ENCODE results near the gene DNAH14.
"Not testable (repeated sequence)": the region's sequence is repeated elsewhere in the genome, so short reads cannot be mapped to it uniquely, and the experiment has no call there.

The DNAH14 gene

GRCh38 chr1:224922404-224923164 lies 6.9 kb upstream of the DNAH14 start:
- Histone ChIP-seq H3K4me3 (ENCODE audit: low read depth, low read length) (no peak overlapping the region), H3K9ac (ENCODE audit: low read depth, low read length) (no peak overlapping the region), H3K36me3 (ENCODE audit: control insufficient read depth, insufficient read depth, low read length) (no peaks in the 10 kb centered on the region), H3K27ac (ENCODE audit: low read depth, low read length) (no peak overlapping the region), H3K9me3 (ENCODE audit: control insufficient read depth, insufficient read depth, low read length) (no peaks in the 10 kb centered on the region), H3K27me3 (ENCODE audit: control insufficient read depth, insufficient read depth, low read length) (no peaks in the 10 kb centered on the region), H3K4me1 (ENCODE audit: control insufficient read depth, insufficient read depth, low read length) (no peaks in the 10 kb centered on the region)

GRCh38 chr1:224923726-224924125 lies 5.7 kb upstream of the DNAH14 start:
- H3K27ac ChIP-seq (ENCODE audit: low read depth, low read length) = no peak overlapping the region
- H3K27me3 ChIP-seq (ENCODE audit: control insufficient read depth, insufficient read depth, low read length) = 0 out of 2 replicates have a peak, but pooled peaks cover 4% of the 10 kb centered on the region
- no peak overlapping the region for H3K9ac ChIP-seq (ENCODE audit: low read depth, low read length)
- no peaks in the 10 kb centered on the region for H3K36me3 ChIP-seq (ENCODE audit: control insufficient read depth, insufficient read depth, low read length)
- H3K4me1 ChIP-seq (ENCODE audit: control insufficient read depth, insufficient read depth, low read length) = no peaks in the 10 kb centered on the region
- H3K4me3 ChIP-seq (ENCODE audit: low read depth, low read length) = no peak overlapping the region
- H3K9me3 ChIP-seq (ENCODE audit: control insufficient read depth, insufficient read depth, low read length) = no peaks in the 10 kb centered on the region

- H3K4me1 ChIP-seq (ENCODE audit: control insufficient read depth, insufficient read depth, low read length); H3K27me3 ChIP-seq (ENCODE audit: control insufficient read depth, insufficient read depth, low read length): not testable (repeated sequence)
These were observed 1.8 kb upstream of the DNAH14 start for GRCh38 chr1:224927631-224928030.

DNA sequence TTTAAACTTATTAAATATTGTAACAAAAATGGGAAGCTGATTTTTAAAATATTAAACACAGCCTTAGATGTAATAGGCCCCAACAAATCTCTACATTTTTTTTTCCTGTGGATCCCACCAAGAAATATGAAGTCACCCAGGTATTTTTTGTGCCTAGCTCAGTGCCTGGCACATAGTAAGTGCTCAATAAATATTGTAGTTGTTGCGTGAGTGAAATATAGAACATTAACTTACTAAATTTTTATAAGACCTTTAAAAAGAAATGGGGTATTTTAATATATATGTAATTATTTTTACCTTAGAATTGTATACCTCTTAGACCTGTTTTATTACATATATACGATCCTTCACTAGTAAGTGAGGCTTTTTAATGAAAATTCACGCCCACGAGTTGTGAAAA lies 569 bp upstream of the DNAH14 start:
- Histone ChIP-seq H3K9ac (ENCODE audit: low read depth, low read length) (no peak overlapping the region), H3K36me3 (ENCODE audit: control insufficient read depth, insufficient read depth, low read length) (no peaks in the 10 kb centered on the region; the same call in 1 of the 2 replicates), H3K4me3 (ENCODE audit: low read depth, low read length) (peak overlapping the region; percentile 72), H3K9me3 (ENCODE audit: control insufficient read depth, insufficient read depth, low read length) (peaks cover 24% of the 10 kb centered on the region), H3K27me3 (ENCODE audit: control insufficient read depth, insufficient read depth, low read length) (0 out of 2 replicates have a peak, but pooled peaks cover 4% of the 10 kb centered on the region), H3K27ac (ENCODE audit: low read depth, low read length) (no peak overlapping the region), H3K4me1 (ENCODE audit: control insufficient read depth, insufficient read depth, low read length) (no peaks in the 10 kb centered on the region)

More at GRCh38 chr1:224927631-224928030, 1.8 kb upstream of the DNAH14 start:
- H3K9me3 ChIP-seq (ENCODE audit: control insufficient read depth, insufficient read depth, low read length) = peaks cover 12% of the 10 kb centered on the region
- not testable (repeated sequence) for H3K36me3 ChIP-seq (ENCODE audit: control insufficient read depth, insufficient read depth, low read length); H3K9ac ChIP-seq (ENCODE audit: low read depth, low read length); H3K27ac ChIP-seq (ENCODE audit: low read depth, low read length); H3K4me3 ChIP-seq (ENCODE audit: low read depth, low read length)

- no peak overlapping the region for H3K27ac ChIP-seq (ENCODE audit: low read depth, low read length)
- H3K9ac ChIP-seq (ENCODE audit: low read depth, low read length) = no peak overlapping the region
- no peaks in the 10 kb centered on the region; the same call in 1 of the 2 replicates for H3K36me3 ChIP-seq (ENCODE audit: control insufficient read depth, insufficient read depth, low read length)
- 0 out of 2 replicates have a peak, but pooled peaks cover 4% of the 10 kb centered on the region for H3K27me3 ChIP-seq (ENCODE audit: control insufficient read depth, insufficient read depth, low read length)
- H3K9me3 ChIP-seq (ENCODE audit: control insufficient read depth, insufficient read depth, low read length) = peaks cover 40% of the 10 kb centered on the region
- no peaks in the 10 kb centered on the region for H3K4me1 ChIP-seq (ENCODE audit: control insufficient read depth, insufficient read depth, low read length)
- no peak overlapping the region for H3K4me3 ChIP-seq (ENCODE audit: low read depth, low read length)
These were observed 2.1 kb downstream of the DNAH14 start for GRCh38 chr1:224931605-224932004.

DNA sequence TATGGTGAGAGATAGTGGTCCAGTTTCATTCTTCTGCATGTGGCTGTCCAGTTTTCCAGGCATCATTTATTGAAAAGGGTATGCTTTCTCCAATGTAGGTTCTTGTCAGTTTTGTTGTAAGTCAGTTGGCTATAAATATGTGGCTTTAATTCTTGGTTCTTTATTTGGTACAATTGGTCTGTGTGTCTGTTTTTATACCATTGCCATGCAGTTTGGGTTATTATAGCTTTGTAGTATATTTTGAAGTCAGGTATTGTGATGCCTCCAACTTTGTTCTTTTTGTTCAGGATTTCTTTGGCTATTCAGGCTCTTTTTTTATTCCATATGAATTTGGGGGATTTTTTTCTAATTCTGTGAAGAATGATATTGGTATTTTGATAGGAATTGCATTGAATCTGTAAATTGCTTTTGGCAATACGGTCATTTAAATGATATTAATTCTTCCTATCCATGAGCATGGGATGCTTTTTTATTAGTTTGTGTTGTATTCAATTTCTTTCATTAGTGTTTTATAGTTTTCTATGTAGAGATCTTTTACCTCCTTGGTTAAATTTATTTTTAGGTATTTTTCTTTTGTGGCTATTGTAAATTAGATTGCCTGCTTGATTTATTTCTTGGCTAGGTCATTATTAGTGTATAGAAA lies 3.3 kb downstream of the DNAH14 start:
- 0 out of 2 replicates have a peak, but pooled peaks cover 4% of the 10 kb centered on the region for H3K27me3 ChIP-seq (ENCODE audit: control insufficient read depth, insufficient read depth, low read length)
- H3K4me1 ChIP-seq (ENCODE audit: control insufficient read depth, insufficient read depth, low read length) = no peaks in the 10 kb centered on the region
- no peak overlapping the region for H3K27ac ChIP-seq (ENCODE audit: low read depth, low read length)
- H3K36me3 ChIP-seq (ENCODE audit: control insufficient read depth, insufficient read depth, low read length) = no peaks in the 10 kb centered on the region; the same call in 1 of the 2 replicates
- no peak overlapping the region for H3K4me3 ChIP-seq (ENCODE audit: low read depth, low read length)
- no peak overlapping the region for H3K9ac ChIP-seq (ENCODE audit: low read depth, low read length)
- peaks cover 49% of the 10 kb centered on the region for H3K9me3 ChIP-seq (ENCODE audit: control insufficient read depth, insufficient read depth, low read length)

GRCh38 chr1:224933584-224933983 lies 4.1 kb downstream of the DNAH14 start:
- peaks cover 56% of the 10 kb centered on the region for H3K9me3 ChIP-seq (ENCODE audit: control insufficient read depth, insufficient read depth, low read length)

GRCh38 chr1:224938652-224939051 lies 9.2 kb downstream of the DNAH14 start:
- no peak overlapping the region for H3K9ac ChIP-seq (ENCODE audit: low read depth, low read length)
- no peaks in the 10 kb centered on the region for H3K4me1 ChIP-seq (ENCODE audit: control insufficient read depth, insufficient read depth, low read length)
- H3K36me3 ChIP-seq (ENCODE audit: control insufficient read depth, insufficient read depth, low read length) = no peaks in the 10 kb centered on the region
- H3K4me3 ChIP-seq (ENCODE audit: low read depth, low read length) = no peak overlapping the region
- no peak overlapping the region for H3K27ac ChIP-seq (ENCODE audit: low read depth, low read length)
- H3K9me3 ChIP-seq (ENCODE audit: control insufficient read depth, insufficient read depth, low read length) = peaks cover 42% of the 10 kb centered on the region
- H3K27me3 ChIP-seq (ENCODE audit: control insufficient read depth, insufficient read depth, low read length) = no peaks in the 10 kb centered on the region

More at GRCh38 chr1:224933584-224933983, 4.1 kb downstream of the DNAH14 start:
- Histone ChIP-seq H3K27me3 (ENCODE audit: control insufficient read depth, insufficient read depth, low read length) (0 out of 2 replicates have a peak, but pooled peaks cover 2% of the 10 kb centered on the region), H3K4me1 (ENCODE audit: control insufficient read depth, insufficient read depth, low read length) (no peaks in the 10 kb centered on the region), H3K9ac (ENCODE audit: low read depth, low read length) (no peak overlapping the region), H3K36me3 (ENCODE audit: control insufficient read depth, insufficient read depth, low read length) (no peaks in the 10 kb centered on the region; the same call in 1 of the 2 replicates), H3K27ac (ENCODE audit: low read depth, low read length) (no peak overlapping the region), H3K4me3 (ENCODE audit: low read depth, low read length) (no peak overlapping the region)

- no peaks in the 10 kb centered on the region for H3K27me3 ChIP-seq (ENCODE audit: control insufficient read depth, insufficient read depth, low read length)
- no peak overlapping the region for H3K9ac ChIP-seq (ENCODE audit: low read depth, low read length)
- H3K27ac ChIP-seq (ENCODE audit: low read depth, low read length) = no peak overlapping the region
- H3K4me3 ChIP-seq (ENCODE audit: low read depth, low read length) = no peak overlapping the region
- no peaks in the 10 kb centered on the region for H3K36me3 ChIP-seq (ENCODE audit: control insufficient read depth, insufficient read depth, low read length)
- peaks cover 30% of the 10 kb centered on the region for H3K9me3 ChIP-seq (ENCODE audit: control insufficient read depth, insufficient read depth, low read length)
- H3K4me1 ChIP-seq (ENCODE audit: control insufficient read depth, insufficient read depth, low read length) = no peaks in the 10 kb centered on the region
These were observed 10.5 kb downstream of the DNAH14 start for GRCh38 chr1:224939844-224940425.

DNA sequence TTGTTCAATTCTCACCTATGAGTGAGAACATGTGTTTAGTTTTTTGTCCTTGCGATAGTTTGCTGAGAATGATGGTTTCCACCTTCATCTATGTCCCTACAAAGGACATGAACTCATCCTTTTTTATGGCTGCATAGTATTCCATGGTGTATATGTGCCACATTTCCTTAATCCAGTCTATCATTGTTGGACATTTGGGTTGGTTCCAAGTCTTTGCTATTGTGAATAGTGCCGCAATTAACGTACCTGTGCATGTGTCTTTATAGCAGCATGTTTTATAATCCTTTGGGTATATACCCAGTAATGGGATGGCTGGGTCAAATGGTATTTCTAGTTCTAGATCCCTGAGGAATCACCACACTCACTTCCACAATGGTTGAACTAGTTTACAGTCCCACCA lies 11.3 kb downstream of the DNAH14 start:
- not testable (repeated sequence) for H3K9ac ChIP-seq (ENCODE audit: low read depth, low read length); H3K27ac ChIP-seq (ENCODE audit: low read depth, low read length); H3K4me3 ChIP-seq (ENCODE audit: low read depth, low read length); H3K27me3 ChIP-seq (ENCODE audit: control insufficient read depth, insufficient read depth, low read length); H3K36me3 ChIP-seq (ENCODE audit: control insufficient read depth, insufficient read depth, low read length); H3K4me1 ChIP-seq (ENCODE audit: control insufficient read depth, insufficient read depth, low read length)
- H3K9me3 ChIP-seq (ENCODE audit: control insufficient read depth, insufficient read depth, low read length) = peaks cover 25% of the 10 kb centered on the region

Data from HUES48 (cell line).